NCI-H146 treated with DMSO at 0.1 percent for 48 hours (cell line): Measurements from ENCODE around the gene SLC22A2.

Source experiments
- DNase-seq: peaks from one replicate; lab custom pipeline; 2025; ENCODE audit not compliant: unreplicated experiment; lab: John Stamatoyannopoulos, UW

SLC22A2 gene

GRCh38 chr6:160172704-160173103 lies 85.9 kb downstream of the SLC22A2 start:
- DNase-seq: no peak

GRCh38 chr6:160170018-160170680 lies 88.5 kb downstream of the SLC22A2 start:
- DNase-seq: no peak

- no peak for DNase-seq
These were observed 90.8 kb downstream of the SLC22A2 start for GRCh38 chr6:160167604-160168399.
